Measurements from ENCODE around the gene BCL2L13.

- TF ChIP-seq EZH2 (optimal IDR thresholded peaks at IDR 0.05; ENCODE audit: low read depth, low read length) = no peak
- no peak for TF ChIP-seq CTCF (IDR thresholded peaks at IDR 0.05; ENCODE audit: low read length)
- no peak for TF ChIP-seq EZH2phosphoT487 (IDR thresholded peaks at IDR 0.05; ENCODE audit: low read length)
Measured at GRCh38 chr22:17638182-17638431, 450 bp upstream of the BCL2L13 start.

Data from MM.1S (cell line).